Skeletal muscle tissue (tissue), 4 donors: ENCODE measurements around the gene MADD. TPM values are rescaled to one million over a fixed set of nuclear protein-coding genes. Genes with fewer than 3 reads are reported as not detected.
A peak's percentile ranks its signal among the peaks of the same experiment; 100 is the strongest.

Experiments used
- H3K27ac ChIP-seq: one replicate; pipeline ENCODE4 v1.7.0; 2013; ENCODE audit warnings: mild to moderate bottlenecking, low read depth, low read length, inconsistent platforms
- H3K27me3 ChIP-seq, 3 donors: one replicate each; pipeline ENCODE4 v1.7.0; 2013; ENCODE audit warnings: low read length in 3 of 3; ENCODE audit not compliant: control insufficient read depth in 3 of 3, insufficient read depth in 3 of 3
- H3K36me3 ChIP-seq, 3 donors: one replicate each; pipeline ENCODE4 v1.7.0; 2013; ENCODE audit warnings: low read length in 3 of 3; ENCODE audit not compliant: control insufficient read depth in 3 of 3, insufficient read depth in 3 of 3
- H3K4me1 ChIP-seq, 3 donors: one replicate each; pipeline ENCODE4 v1.7.0; 2013; ENCODE audit warnings: low read length in 3 of 3, mild to moderate bottlenecking in 3 of 3; ENCODE audit not compliant: control insufficient read depth in 3 of 3, insufficient read depth in 3 of 3
- H3K4me3 ChIP-seq, 3 donors: one replicate each; pipeline ENCODE4 v1.7.0; 2013; ENCODE audit warnings: low read length in 3 of 3
- H3K9ac ChIP-seq, 3 donors: one replicate each; pipeline ENCODE4 v1.7.0; 2013; ENCODE audit warnings: low read length in 3 of 3, mild to moderate bottlenecking in 3 of 3, moderate library complexity in 2 of 3, low read depth in 1 of 3
- H3K9me3 ChIP-seq, 3 donors: one replicate each; pipeline ENCODE4 v1.7.0; 2013; ENCODE audit warnings: low read length in 3 of 3; ENCODE audit not compliant: control insufficient read depth in 3 of 3
- total RNA-seq: library from RNA; depleted of rRNA; stranded (reverse); fragments of >200 nt; gene quantifications from one replicate; pipeline ENCODE4 v1.2.3, GENCODE V29; 2014
- donor health status: Osteomylitis.

MADD gene
- total RNA-seq, 1 donor from 2014 or later = 15.7 TPM

- H3K9me3 ChIP-seq = no peaks in the 10 kb centered on the region
Observed at GRCh38 chr11:47376525-47377371, 106.8 kb downstream of the MADD start.

DNA sequence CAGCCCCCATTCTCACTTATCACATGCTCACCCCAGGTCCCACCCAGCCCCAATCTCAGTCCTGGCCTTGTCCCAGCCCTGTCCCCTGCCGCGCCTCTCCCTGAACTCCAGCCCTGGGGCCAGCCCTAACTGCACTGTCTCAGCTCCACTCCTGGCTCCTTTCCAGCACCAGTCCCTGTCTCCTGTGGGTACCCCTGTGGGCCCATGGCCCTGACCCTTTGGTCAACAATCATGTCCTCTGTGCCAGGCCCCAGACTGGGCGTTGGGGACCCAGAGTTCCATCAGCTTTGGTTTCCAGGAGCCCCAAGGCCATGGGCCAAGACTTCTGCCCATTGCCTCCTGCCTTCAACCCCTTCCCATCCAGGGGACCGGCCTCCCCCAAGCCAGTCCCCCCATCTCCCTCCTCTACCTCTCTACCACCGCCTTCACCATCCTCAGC, 107.7 kb downstream of the MADD start:
- Histone ChIP-seq H3K36me3 (no peaks in the 10 kb centered on the region), H3K27ac (peak overlapping the region; percentile 73), H3K9ac (peak overlapping the region in 1 of 3 donors; percentile 56), H3K9me3 (no peaks in the 10 kb centered on the region), H3K4me3 (peak overlapping the region in 2 of 3 donors; percentile 30 to 51), H3K4me1 (peaks cover 2 to 3% (median 3%) of the 10 kb centered on the region in 3 donors), H3K27me3 (no peaks in the 10 kb centered on the region)

More at GRCh38 chr11:47376525-47377371, 106.8 kb downstream of the MADD start:
- Histone ChIP-seq H3K27ac (no peak overlapping the region), H3K4me3 (peak overlapping the region in 2 of 3 donors; percentile 30 to 51), H3K4me1 (peaks cover 0 to 3% (median 2%) of the 10 kb centered on the region in 3 donors), H3K36me3 (no peaks in the 10 kb centered on the region), H3K9ac (no peak overlapping the region), H3K27me3 (no peaks in the 10 kb centered on the region)

DNA sequence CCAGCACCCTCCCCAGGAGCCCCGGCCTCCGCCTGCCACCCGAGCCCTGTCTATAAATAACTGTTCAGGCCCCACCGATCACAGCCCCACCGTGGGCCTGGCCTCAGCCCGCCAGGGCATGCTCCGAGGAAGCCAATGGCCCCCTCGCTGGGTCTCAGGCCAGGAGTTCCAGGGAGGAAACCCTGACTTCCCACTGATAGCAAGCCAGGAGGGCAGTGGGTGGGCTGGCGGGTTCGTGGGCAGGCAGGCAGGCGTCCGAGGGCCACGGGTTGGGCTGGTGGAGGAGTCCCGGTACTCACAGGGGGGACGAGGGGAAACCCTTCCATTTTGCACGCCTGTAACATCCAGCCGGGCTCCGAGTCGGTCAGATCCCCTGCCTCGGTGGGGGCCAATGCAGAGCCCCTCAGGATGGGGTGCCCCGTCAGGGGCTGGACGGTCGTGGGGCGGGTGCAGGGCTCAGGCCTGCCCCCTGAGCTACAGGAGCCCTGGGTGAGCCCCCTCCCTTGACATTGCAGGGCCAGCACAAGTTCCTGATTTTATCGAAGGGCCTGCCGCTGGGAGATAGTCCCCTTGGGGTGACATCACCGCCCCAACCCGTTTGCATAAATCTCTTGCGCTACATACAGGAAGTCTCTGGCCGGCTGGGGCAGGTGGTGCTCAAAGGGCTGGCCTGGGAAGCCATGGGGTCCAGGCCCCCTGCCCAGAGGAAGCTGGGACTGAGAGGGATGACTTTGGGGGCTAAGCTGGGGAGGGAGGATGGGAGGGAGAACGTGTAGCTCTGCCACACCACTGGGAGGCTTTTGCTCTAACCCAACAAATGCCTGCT, 108.3 kb downstream of the MADD start, which contains the start of gene SPI1:
Gene SPI1 (minus strand): TSS at position 538 of the 826 bp plus-strand sequence. CDS start 194 bp downstream, at position 344.
- Histone ChIP-seq H3K27me3 (no peaks in the 10 kb centered on the region), H3K36me3 (no peaks in the 10 kb centered on the region), H3K9ac (peak within 1 kb of the TSS in 1 of 3 donors; percentile 56), H3K4me3 (peak within 1 kb of the TSS in 2 of 3 donors; percentile 30 to 51), H3K9me3 (no peaks in the 10 kb centered on the region), H3K4me1 (peaks cover 2 to 4% (median 3%) of the 10 kb centered on the region in 3 donors), H3K27ac (peak within 1 kb of the TSS; percentile 73)

DNA sequence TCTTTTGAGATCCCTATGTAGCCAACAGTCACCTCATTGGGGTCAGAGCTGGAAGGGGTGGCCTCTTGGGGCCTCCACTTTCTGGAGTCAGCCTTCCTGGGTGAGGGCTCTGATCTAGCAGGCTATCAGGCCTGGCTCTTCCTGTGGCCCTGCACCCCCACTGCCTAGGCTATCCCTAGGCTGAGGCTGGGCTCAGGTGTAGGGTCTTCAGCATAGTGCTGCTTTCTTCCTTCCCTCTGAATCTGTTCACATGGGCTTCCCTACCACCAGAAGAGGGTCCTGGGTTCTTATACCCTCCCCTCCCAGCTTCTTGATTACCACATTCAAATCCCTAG, 108.9 kb downstream of the MADD start:
- H3K9me3 ChIP-seq = no peaks in the 10 kb centered on the region
- H3K27me3 ChIP-seq = no peaks in the 10 kb centered on the region
- no peaks in the 10 kb centered on the region for H3K36me3 ChIP-seq
- H3K4me1 ChIP-seq = peaks cover under 1 to 4% (median under 1%) of the 10 kb centered on the region in 3 donors
- no peak overlapping the region for H3K9ac ChIP-seq
- H3K4me3 ChIP-seq = no peak overlapping the region
- peak overlapping the region; percentile 11 for H3K27ac ChIP-seq

GRCh38 chr11:47379317-47379716, 109.4 kb downstream of the MADD start:
- no peaks in the 10 kb centered on the region for H3K9me3 ChIP-seq
- H3K27ac ChIP-seq = no peak overlapping the region
- no peaks in the 10 kb centered on the region for H3K36me3 ChIP-seq
- H3K27me3 ChIP-seq = no peaks in the 10 kb centered on the region
- peaks cover 0 to 4% (median 0%) of the 10 kb centered on the region in 3 donors for H3K4me1 ChIP-seq
- no peak overlapping the region for H3K4me3 ChIP-seq
- no peak overlapping the region for H3K9ac ChIP-seq

Other genes with a start within 250 kb of the MADD start
- gene ARFGAP2, start 93.3 kb upstream of the MADD start, total RNA-seq = 105 TPM
- gene PACSIN3, start 83.7 kb upstream of the MADD start, total RNA-seq = 127 TPM
- gene DDB2, start 55.2 kb upstream of the MADD start, total RNA-seq = 7.8 TPM
- 11.5 TPM for gene ACP2, start 21.3 kb upstream of the MADD start, total RNA-seq
- 23.5 TPM for gene NR1H3, start 12.1 kb upstream of the MADD start, total RNA-seq
- gene MYBPC3, start 82.6 kb downstream of the MADD start, total RNA-seq = 1.6 TPM
- 2.6 TPM for gene SPI1, start 108.4 kb downstream of the MADD start, total RNA-seq
- gene SLC39A13, start 138.5 kb downstream of the MADD start, total RNA-seq = 16.7 TPM
- gene PSMC3, start 156.3 kb downstream of the MADD start, total RNA-seq = 146 TPM
- 44.9 TPM for gene RAPSN, start 179.0 kb downstream of the MADD start, total RNA-seq